HL-60 (cell line): ENCODE measurements around the gene CASP8AP2.

ENCODE experiments used
- CTCF ChIP-seq: IDR thresholded peaks from one replicate; pipeline ENCODE4 v1.5.1; 2011; ENCODE audit warnings: low read length, control low read depth, inconsistent platforms; ENCODE audit not compliant: insufficient read depth
- GABPA ChIP-seq: IDR thresholded peaks from 2 replicates; pipeline ENCODE4 v1.6.1; 2012; ENCODE audit warnings: low read depth
- POLR2AphosphoS5 ChIP-seq: IDR thresholded peaks from 2 replicates; pipeline ENCODE4 v1.6.1; 2012; ENCODE audit warnings: low read depth

GRCh38 chr6:89888871-89889270 lies 59.2 kb downstream of the CASP8AP2 start:
- TF ChIP-seq CTCF (no peak), POLR2AphosphoS5 (no peak), GABPA (no peak)
